GM18873 (cell line): ENCODE measurements around the gene COL17A1.

Source experiments
- ATAC-seq: cut with Tn5 transposase; IDR thresholded peaks from one replicate; pipeline ENCODE4 v1.9.1; 2021; ENCODE audit warnings: mild to moderate bottlenecking, moderate library complexity, moderate number of reproducible peaks; ENCODE audit not compliant: unreplicated experiment, low FRiP score

Gene COL17A1

DNA sequence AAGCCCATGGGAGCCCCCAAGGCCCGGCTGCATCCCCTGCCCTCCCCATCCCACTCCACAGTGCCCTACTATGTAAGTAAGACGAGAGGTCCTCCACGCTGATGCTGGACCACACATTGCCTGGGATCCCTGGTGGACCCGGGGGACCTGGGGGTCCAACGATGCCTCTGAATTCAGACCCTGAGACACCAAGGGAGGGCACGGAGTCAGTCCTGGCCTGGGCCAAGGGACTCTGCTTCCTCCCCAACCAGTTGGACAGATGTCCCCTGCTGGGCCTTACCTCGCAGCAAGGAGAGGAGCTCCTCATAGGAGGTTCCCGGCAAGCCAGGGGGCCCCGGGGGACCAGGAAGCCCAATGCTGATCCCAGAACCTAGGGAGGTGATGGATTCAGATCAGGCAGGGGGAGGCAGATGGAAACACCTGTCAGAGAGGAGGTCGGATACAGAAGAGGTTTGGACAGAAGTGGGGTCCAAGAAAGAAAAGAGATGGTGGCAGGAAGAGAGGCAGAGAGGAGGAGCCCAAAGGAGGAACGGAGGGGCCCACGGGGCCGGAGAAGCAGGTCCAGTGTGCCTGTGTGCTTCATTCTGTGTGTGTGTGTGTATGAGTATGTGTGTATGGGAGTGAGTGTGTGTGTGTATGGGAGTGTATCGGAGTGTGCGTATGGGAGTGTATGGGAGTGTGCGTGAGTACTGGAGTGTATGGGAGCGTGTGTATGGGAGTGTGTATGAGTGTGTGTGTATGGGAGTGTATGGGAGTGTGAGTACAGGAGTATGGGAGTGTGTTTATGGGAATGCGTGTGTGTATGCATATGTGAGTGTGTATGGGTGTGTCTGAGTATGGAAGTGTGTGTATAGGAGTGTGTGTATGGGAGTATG lies 50.2 kb downstream of the COL17A1 start:
- no peak for ATAC-seq

- no peak for ATAC-seq
Measured at GRCh38 chr10:104034401-104035193, 51.1 kb downstream of the COL17A1 start.

- ATAC-seq: no peak
Measured at GRCh38 chr10:104033966-104034365, 51.7 kb downstream of the COL17A1 start.

DNA sequence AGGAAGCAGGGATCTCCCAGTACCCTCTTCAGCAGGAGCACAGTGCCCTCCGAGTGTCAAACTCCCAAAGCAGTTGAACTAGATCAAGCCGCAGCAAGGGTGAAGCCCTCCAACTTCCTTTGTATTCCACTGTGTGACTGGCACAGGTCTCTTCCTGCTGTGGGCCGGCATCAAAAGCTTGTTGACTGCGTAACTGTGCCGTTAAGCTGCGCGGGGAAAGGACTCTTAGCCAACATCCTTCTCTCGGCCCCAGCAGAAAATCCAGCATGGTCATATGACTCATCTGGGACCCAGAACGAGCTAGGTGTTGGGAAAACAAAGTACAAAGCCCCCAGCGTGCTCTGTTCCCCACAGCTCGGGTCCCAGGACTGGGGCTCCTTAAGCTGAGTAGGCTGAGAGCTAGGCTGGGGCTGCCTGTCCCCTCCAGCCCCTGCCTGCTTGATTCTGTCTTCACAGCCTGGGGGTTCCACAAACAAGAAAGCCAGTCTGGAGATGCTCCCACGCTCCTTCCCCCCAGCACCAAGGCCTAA lies 52.2 kb downstream of the COL17A1 start:
- ATAC-seq: no peak

DNA sequence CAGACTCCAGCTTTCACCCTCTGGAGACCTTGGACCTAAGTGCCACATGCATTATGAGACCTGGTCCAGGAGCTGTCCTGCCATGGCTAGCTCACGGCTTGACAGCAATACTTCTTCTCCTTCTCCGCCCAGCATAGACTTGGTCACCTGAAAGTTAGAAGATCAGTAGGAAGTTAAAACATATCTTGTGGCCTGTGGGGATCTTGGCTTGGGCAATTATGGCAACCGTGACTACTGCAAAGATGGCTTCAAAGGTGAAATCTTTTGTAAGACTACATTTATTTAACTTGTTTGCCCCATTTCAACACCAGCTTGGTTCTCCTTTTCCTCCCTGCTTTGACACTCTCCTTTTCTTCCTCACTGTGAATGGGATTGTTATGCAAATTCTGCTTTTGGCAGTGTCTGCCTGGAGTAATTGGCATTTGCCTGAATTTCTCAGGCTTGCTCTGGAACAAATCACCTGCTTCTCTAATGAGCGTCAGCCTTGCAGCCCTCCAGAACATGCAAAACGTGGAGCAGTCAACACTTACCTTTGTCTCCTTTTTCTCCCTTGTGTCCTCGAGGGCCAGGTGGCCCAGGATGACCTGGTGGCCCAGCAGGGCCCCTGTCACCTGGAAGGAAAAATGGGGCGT lies 53.4 kb downstream of the COL17A1 start:
- no peak for ATAC-seq

DNA sequence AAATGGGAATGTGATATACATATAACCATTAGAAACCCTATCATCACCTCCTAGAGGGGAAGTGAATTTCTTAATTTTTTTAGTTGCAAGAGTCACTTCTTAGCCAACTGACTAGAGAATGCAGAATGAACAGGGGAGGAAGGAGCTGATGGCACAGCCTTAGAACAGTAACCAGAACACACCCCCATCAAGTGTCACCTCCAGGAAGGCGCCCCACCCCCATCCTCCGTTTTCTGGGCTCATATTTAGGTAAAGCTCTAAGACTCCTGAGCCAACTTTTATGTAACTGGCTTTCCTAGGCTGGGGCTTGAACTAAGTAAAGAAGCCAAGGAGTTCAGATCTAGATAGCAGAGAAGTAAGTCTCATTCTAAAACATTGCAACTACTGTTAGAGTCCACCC lies 54.0 kb downstream of the COL17A1 start:
- ATAC-seq: no peak

GRCh38 chr10:104029521-104029860 lies 56.2 kb downstream of the COL17A1 start:
- ATAC-seq: no peak

GRCh38 chr10:104028823-104029520 lies 56.7 kb downstream of the COL17A1 start:
- ATAC-seq: no peak

DNA sequence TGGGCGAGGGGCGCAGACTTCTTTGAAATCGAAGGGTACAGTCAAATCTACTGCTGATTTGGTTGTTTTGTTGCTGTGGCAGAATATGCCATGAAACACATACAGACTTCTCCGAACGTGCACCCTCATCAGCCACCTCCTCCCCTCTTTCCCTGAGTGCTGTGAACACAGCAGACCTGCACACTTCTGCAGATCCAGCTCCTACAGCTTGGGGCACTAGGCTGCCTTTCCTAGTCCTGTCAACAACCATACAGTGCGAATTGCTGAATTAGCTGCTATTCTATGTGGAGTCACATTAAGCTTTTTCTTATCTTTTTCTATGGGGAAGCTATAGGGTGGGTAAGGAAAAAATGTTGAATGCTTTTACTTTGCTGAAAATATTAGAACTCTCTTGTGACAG lies 57.5 kb downstream of the COL17A1 start:
- no peak for ATAC-seq

DNA sequence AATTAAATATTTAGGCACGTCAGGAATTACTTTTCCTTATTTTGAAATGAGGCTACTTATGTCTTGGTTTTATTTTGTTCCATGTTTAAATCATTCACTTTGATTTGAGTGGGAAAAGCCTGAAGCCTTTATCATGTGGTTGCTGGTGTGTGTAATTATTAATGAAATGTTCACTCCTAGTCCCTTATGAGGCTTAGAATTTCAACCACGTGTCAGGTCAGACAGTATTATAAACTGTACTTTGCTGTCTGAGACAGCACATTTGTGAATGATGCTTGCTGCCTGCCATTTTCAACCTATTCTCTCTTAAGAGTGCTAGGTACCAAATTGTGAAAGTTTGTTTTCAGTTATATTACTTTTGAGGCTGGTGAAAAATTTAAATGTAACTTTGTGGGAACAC lies 58.9 kb downstream of the COL17A1 start:
- no peak for ATAC-seq

GRCh38 chr10:104025524-104025923 lies 60.2 kb downstream of the COL17A1 start:
- ATAC-seq: no peak

DNA sequence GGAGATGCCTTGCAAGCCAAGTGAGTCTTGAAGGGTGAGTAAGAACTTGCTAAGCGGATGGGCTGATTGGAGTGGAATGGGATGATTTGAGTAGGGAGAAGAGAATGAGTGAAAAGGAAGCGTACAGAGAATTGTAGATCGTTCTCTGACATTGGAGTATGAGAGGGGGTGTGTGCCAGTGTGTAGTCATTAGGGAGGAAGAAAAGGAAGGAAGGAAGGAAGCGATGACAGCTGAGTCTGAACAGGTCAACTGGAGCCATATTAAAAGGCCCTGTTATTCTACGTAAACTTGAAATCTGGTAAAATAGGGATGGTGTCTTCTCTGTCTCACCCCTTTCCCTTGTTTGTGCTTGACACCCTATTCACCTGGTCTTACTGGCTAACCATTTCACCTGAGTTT lies 63.7 kb downstream of the COL17A1 start:
- ATAC-seq: no peak

DNA sequence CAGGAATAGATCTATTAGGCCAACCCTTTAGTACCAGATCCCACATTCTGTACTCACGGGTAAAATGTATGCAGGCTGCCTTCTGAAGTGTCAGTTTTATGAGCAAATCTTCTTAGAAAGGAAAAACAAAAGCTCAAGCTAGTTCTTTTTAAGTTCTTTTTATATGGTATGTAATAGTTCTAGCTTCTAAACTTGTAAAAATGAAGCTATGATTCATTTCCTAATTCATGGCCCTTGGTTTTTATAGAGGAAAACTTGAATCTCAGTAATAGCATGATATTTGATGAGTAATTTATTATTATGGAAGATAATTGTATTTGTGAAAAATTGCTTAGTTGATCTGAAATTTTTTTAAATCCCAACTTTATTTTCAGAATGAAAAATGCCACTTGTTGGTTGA lies 64.4 kb downstream of the COL17A1 start:
- ATAC-seq: no peak

- ATAC-seq: no peak
Measured at GRCh38 chr10:104020020-104020419, 65.7 kb downstream of the COL17A1 start.

DNA sequence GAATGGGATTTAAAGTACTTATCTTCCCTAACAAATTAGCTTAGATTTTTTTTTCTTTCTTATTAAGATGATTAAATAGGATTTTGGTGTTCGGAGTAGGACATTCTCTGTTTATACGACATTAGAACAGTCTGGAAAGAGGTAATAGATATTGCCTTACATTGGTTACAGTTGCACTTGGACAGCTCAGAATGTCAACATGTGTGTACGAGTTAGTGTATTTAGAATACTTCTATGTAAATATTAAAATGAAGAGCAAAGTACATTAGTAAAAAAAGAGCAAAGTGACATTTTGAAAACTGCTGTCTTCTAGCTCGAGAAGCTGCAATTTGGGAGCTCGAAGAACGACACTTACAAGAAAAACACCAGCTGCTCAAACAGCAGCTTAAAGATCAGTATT lies 67.2 kb downstream of the COL17A1 start:
- ATAC-seq: no peak

- ATAC-seq: no peak
Measured at GRCh38 chr10:104016661-104017060, 69.0 kb downstream of the COL17A1 start.

DNA sequence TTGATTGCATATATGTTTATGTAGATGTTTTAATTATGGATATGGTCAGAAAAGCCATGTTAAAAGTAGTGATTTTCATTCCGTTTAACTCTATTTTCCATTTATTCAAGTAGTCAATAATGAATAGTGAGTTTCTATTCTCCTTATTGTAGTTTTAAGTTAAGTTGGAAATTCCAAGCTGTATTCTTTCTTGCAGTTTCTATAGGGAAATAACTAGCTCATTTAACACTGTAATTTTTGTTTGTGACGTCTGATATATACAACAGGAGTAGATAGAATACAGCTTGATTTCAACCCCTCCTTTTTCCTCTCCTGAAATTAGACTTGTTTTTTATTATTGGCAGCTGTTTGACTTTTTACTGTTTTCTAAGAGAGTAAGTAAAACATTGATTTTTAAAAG lies 71.5 kb downstream of the COL17A1 start:
- no peak for ATAC-seq

DNA sequence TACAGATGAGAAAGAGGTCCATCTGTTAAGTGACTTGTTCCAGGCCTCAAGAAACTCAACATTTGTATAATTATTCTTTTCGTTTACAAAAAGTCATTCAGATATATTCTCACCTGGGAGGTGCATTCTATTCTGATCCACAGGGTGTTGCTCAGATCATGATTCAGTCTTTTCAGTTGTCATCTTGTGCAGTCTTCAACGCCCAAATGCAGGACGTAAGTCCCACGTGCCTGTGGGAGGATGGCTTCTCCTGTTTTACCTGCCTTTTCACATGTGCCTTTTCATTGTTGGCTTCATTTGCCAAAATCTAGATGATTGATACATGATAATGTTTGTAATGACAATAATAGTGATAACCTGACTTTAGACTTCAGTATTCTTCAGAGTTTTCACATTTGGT lies 72.2 kb downstream of the COL17A1 start:
- no peak for ATAC-seq

GRCh38 chr10:104011904-104012303 lies 73.8 kb downstream of the COL17A1 start:
- no peak for ATAC-seq

DNA sequence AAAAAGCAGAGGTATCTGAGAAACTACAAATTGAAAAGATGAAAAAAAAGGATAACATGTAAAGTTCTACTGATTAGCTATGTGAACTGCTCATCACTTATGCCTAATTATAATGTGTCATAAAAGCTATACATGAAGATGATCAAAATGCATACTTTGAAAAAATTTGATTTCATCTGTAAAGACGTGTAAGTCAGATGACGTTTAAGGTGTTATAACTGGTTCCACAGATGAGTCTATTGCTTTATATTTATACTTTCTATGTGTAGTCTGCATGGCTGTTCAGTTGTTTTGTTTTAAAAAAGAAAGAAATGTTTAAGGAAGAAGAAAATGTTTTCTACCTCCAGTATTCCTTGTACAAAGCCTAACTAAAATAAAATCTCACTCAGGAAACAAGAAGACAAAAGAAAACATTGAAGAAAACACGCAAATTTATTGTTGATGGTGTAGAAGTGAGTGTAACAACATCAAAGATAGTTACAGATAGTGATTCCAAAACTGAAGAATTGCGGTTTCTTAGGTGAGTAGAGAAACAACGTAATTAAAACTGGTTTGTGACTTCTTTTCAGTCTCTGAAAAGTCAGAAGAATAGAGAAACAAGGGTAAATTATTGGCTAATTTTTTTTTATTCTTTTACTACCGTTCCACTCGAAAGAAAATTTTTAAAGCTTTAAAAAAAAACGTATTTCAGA lies 80.4 kb downstream of the COL17A1 start:
- ATAC-seq: no peak
